GM12891 (cell line): ENCODE results near the gene KIF3C.

Experiments used
- POLR2A ChIP-seq: IDR thresholded peaks from 2 replicates; pipeline ENCODE4 v1.6.1; 2011; ENCODE audit warnings: low read depth, low read length, control low read depth
- POLR2AphosphoS5 ChIP-seq: IDR thresholded peaks from 2 replicates; pipeline ENCODE4 v1.6.1; 2011; ENCODE audit warnings: low read depth, low read length, control low read depth
- SPI1 ChIP-seq: IDR thresholded peaks from 2 replicates; pipeline ENCODE4 v1.6.1; 2011; ENCODE audit warnings: low read depth, low read length, control low read depth
- TAF1 ChIP-seq: IDR thresholded peaks from 2 replicates; pipeline ENCODE4 v1.6.1; 2011; ENCODE audit warnings: low read depth, low read length, control low read depth

DNA sequence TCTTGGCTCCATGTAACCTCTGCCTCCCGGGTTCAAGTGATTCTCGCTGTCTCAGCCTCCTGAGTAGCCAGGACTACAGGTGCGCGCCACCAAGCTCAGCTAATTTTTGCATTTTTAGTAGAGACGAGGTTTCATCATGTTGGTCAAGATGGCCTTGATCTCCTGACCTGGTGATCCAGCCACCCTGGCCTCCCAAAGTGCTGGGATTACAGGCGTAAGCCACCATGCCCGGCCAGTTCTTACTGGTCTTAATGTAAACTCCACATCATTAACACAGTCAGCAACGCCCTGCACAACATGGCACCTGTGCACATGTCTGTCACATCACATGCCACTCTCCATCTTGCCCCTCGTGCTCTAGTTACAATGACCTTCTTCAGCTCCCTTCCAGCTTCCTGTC, 5.8 kb upstream of the KIF3C start:
- TF ChIP-seq SPI1 (no peak), POLR2A (no peak), POLR2AphosphoS5 (no peak), TAF1 (no peak)
